Muscle layer of duodenum (tissue), 2 donors: Measurements from ENCODE around the gene CCL20.

Experiments
- H3K27ac ChIP-seq: one replicate; pipeline ENCODE4 v1.7.0; 2013; ENCODE audit warnings: mild to moderate bottlenecking, low read length
- H3K27me3 ChIP-seq: one replicate; pipeline ENCODE4 v1.7.0; 2013; ENCODE audit warnings: low read depth, mild to moderate bottlenecking, control low read depth, low read length
- H3K36me3 ChIP-seq, 2 donors: one replicate each; pipeline ENCODE4 v1.7.0; 2013; ENCODE audit warnings: low read length in 2 of 2, control low read depth in 1 of 2, mild to moderate bottlenecking in 1 of 2; ENCODE audit not compliant: insufficient read depth in 2 of 2, control insufficient read depth in 1 of 2
- H3K4me1 ChIP-seq, 2 donors: one replicate each; pipeline ENCODE4 v1.7.0; 2013; ENCODE audit warnings: low read length in 2 of 2, mild to moderate bottlenecking in 2 of 2, control low read depth in 1 of 2, moderate library complexity in 1 of 2; ENCODE audit not compliant: insufficient read depth in 2 of 2, control insufficient read depth in 1 of 2
- H3K4me3 ChIP-seq, 2 donors: one replicate each; pipeline ENCODE4 v1.7.0; 2013; ENCODE audit warnings: low read length in 2 of 2, low read depth in 1 of 2, mild to moderate bottlenecking in 1 of 2
- H3K9me3 ChIP-seq, 2 donors: one replicate each; pipeline ENCODE4 v1.7.0; 2013; ENCODE audit warnings: low read length in 2 of 2, control low read depth in 1 of 2, mild to moderate bottlenecking in 1 of 2; ENCODE audit not compliant: control insufficient read depth in 1 of 2
- donor health status: healthy.

CCL20 gene

DNA sequence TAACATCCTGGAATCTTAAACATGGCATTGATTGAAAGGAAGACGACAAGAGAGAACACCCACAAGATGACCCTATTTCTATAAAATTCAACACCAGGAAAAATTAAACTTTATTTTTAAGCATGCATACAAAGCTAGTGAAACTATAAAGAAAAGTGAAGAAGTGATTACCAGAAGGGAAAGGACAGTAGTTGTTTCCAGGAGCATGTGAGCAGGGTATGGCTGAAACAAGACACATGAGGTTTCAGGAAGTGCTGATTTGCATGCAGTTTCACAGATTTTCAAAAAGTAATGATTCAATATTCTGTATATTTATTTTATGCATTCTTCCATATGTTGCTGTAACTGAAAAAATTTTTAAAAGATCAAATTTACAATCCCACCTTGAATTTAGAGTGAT, 33.2 kb downstream of the CCL20 start:
- H3K9me3 ChIP-seq: no peaks in the 10 kb centered on the region
- no peak overlapping the region for H3K27ac ChIP-seq
- no peaks in the 10 kb centered on the region for H3K27me3 ChIP-seq
- H3K36me3 ChIP-seq: no peaks in the 10 kb centered on the region
- no peaks in the 10 kb centered on the region for H3K4me1 ChIP-seq
- H3K4me3 ChIP-seq: no peak overlapping the region

DNA sequence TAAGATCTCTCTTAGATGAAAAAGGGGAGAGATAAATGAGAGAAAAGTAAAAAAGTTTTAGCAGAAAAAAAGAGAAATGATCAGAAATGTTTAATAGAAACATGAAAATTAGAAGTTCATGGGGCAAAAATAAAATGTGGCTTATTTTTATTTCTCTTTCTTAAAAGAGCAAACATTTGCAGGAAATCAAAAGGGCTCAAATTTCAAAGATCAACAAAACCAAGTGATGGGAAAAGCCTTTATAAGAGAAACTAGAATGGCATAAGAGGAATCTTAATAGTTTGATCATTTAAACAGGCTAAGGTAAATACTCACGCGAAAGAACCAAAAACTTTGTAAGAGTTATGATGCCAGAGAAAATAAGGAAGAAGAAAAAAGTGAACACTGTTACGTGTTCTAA, 34.5 kb downstream of the CCL20 start:
- no peak overlapping the region for H3K4me3 ChIP-seq
- no peaks in the 10 kb centered on the region for H3K27me3 ChIP-seq
- H3K36me3 ChIP-seq: no peaks in the 10 kb centered on the region
- no peaks in the 10 kb centered on the region for H3K9me3 ChIP-seq
- H3K4me1 ChIP-seq: no peaks in the 10 kb centered on the region
- H3K27ac ChIP-seq: no peak overlapping the region

DNA sequence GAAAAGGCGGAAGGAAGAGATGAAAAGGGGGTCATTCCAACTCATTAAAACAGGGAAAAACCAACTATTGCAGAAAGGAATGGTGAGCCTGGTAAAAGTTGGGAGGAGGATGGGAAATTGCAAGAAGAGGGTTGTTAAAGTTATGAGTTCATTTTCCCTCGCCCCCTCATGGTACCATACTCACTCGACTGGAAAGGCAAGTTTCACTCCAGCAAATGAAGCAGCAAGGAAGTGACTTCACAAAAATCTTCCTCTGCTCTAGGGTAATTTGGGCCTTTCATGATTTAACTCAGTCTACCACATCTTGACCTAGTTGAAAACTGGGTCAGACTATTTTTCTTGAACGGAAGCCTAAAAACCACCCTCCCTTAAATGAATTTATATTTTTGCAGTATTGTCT, 34.9 kb downstream of the CCL20 start:
- Histone ChIP-seq H3K4me1 (no peaks in the 10 kb centered on the region), H3K36me3 (no peaks in the 10 kb centered on the region), H3K27me3 (no peaks in the 10 kb centered on the region), H3K9me3 (no peaks in the 10 kb centered on the region), H3K27ac (no peak overlapping the region), H3K4me3 (no peak overlapping the region)

GRCh38 chr2:227849906-227850305, 36.3 kb downstream of the CCL20 start:
- no peaks in the 10 kb centered on the region for H3K36me3 ChIP-seq
- H3K27me3 ChIP-seq: no peaks in the 10 kb centered on the region
- no peaks in the 10 kb centered on the region for H3K4me1 ChIP-seq
- H3K9me3 ChIP-seq: no peaks in the 10 kb centered on the region
- H3K4me3 ChIP-seq: no peak overlapping the region
- no peak overlapping the region for H3K27ac ChIP-seq

- Histone ChIP-seq H3K4me1 (no peaks in the 10 kb centered on the region), H3K27me3 (no peaks in the 10 kb centered on the region), H3K27ac (no peak overlapping the region), H3K4me3 (no peak overlapping the region), H3K36me3 (no peaks in the 10 kb centered on the region), H3K9me3 (no peaks in the 10 kb centered on the region)
These were observed 39.6 kb downstream of the CCL20 start for GRCh38 chr2:227853204-227853629.

DNA sequence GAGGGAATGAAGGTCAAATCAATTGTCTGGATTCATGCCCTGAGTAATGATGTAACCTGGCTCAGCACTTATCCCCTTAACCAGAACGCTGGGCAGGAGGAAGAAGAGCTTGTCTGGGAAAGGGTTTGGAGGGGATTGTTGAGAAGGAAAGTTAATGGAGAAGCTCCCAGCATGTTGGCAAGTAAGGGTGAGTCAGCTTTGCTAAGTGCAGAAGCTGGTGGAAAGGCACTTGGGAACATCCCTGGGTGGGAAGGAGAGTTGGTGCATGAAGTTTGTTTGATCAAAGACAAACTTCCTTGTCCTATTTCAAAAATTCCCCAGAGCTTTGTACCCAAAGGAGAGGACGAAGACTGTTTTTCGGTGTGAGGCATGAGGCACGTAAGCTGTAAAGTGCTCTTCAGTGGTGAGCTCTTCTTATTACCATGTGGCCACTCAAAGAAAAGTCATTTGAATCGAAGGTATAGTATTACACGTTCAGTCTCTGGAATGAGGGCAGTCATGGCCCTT, 40.2 kb downstream of the CCL20 start:
- Histone ChIP-seq H3K9me3 (no peaks in the 10 kb centered on the region), H3K36me3 (no peaks in the 10 kb centered on the region), H3K4me1 (no peaks in the 10 kb centered on the region), H3K27me3 (no peaks in the 10 kb centered on the region), H3K27ac (no peak overlapping the region), H3K4me3 (no peak overlapping the region)

DNA sequence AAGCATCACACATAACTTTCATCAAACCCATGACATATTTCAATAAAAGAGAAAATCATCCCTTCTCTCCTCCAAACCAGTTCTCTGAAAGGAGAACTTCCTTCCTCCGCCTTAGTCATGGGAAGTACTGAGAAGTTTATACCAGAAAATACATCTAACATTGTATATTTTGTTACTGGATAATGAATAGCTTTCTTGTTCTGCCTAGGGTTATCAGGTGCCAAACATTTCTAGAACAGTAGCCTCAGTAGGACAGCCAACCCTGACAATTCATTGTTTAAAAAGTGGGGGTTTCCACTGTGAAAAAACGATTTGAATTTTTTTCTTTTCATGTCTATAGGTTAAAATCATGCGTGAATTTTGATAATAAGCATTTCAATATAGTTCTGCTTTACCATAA, 41.8 kb downstream of the CCL20 start:
- H3K36me3 ChIP-seq: no peaks in the 10 kb centered on the region
- no peaks in the 10 kb centered on the region for H3K27me3 ChIP-seq
- H3K4me1 ChIP-seq: no peaks in the 10 kb centered on the region
- no peak overlapping the region for H3K4me3 ChIP-seq
- no peak overlapping the region for H3K27ac ChIP-seq
- no peaks in the 10 kb centered on the region for H3K9me3 ChIP-seq

- Histone ChIP-seq H3K36me3 (no peaks in the 10 kb centered on the region), H3K9me3 (no peaks in the 10 kb centered on the region), H3K27ac (no peak overlapping the region), H3K4me1 (no peaks in the 10 kb centered on the region), H3K4me3 (no peak overlapping the region), H3K27me3 (no peaks in the 10 kb centered on the region)
These were observed 43.1 kb downstream of the CCL20 start for GRCh38 chr2:227856697-227857096.

GRCh38 chr2:227860221-227860641, 46.6 kb downstream of the CCL20 start:
- no peaks in the 10 kb centered on the region for H3K9me3 ChIP-seq
- no peak overlapping the region for H3K27ac ChIP-seq

GRCh38 chr2:227861011-227861410, 47.4 kb downstream of the CCL20 start:
- no peaks in the 10 kb centered on the region for H3K27me3 ChIP-seq
- H3K4me3 ChIP-seq: no peak overlapping the region
- no peak overlapping the region for H3K27ac ChIP-seq
- H3K4me1 ChIP-seq: no peaks in the 10 kb centered on the region
- no peaks in the 10 kb centered on the region for H3K36me3 ChIP-seq
- no peaks in the 10 kb centered on the region for H3K9me3 ChIP-seq

More at GRCh38 chr2:227860221-227860641, 46.6 kb downstream of the CCL20 start:
- no peaks in the 10 kb centered on the region for H3K4me1 ChIP-seq
- no peaks in the 10 kb centered on the region for H3K27me3 ChIP-seq
- H3K4me3 ChIP-seq: no peak overlapping the region
- no peaks in the 10 kb centered on the region for H3K36me3 ChIP-seq

DNA sequence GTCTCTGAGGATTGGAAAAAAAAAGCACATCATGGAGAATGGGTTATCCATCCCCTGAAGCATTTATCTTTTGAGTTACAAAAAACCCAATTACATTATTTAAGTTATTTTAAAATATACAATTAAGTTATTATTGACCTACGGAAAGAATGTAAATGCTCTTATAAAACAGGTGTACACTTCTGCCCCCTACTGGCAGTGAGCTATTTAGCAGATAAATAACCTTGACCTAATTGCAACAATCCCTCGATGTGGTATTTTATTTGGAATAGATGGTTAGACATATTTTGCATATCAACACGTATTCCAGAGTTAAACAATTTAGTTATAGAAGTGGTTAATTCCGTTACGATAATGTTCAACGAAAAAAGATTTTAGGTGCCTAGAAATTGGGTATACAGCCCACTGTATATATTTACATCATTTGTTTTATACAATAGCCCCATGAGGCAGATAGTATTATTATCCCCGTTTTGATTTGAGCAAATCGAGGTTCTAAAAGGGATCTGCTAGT, 48.6 kb downstream of the CCL20 start:
- H3K4me3 ChIP-seq: no peak overlapping the region
- no peaks in the 10 kb centered on the region for H3K27me3 ChIP-seq
- no peaks in the 10 kb centered on the region for H3K4me1 ChIP-seq
- no peaks in the 10 kb centered on the region for H3K9me3 ChIP-seq
- H3K36me3 ChIP-seq: no peaks in the 10 kb centered on the region
- H3K27ac ChIP-seq: no peak overlapping the region
